ENCODE data around the gene WDTC1.

Gene WDTC1

GRCh38 chr1:27296773-27297291, 62.4 kb downstream of the WDTC1 start:
- Histone ChIP-seq H3K27ac (ENCODE audit: low read depth, low read length, poor library complexity, severe bottlenecking) (no peak overlapping the region), H3K4me1 (ENCODE audit: insufficient read depth, low read length, severe bottlenecking) (no peaks in the 10 kb centered on the region), H3K9ac (ENCODE audit: low read length) (no peak overlapping the region), H3K9me2 (ENCODE audit: low read depth, low read length) (no peaks in the 10 kb centered on the region), H3F3A (ENCODE audit: insufficient read depth, low read length) (no peaks in the 10 kb centered on the region), H3K27me3 (ENCODE audit: insufficient read depth, low read length) (no peaks in the 10 kb centered on the region), H3K9me3 (ENCODE audit: low read length) (no peaks in the 10 kb centered on the region), H3K36me3 (ENCODE audit: insufficient read depth, low read length) (peaks cover 29% of the 10 kb centered on the region; the same call in 1 of the 2 replicates), H3K79me2 (ENCODE audit: insufficient read depth, low read length) (no peaks in the 10 kb centered on the region), H2AFZ (ENCODE audit: low read length) (no peak overlapping the region), H4K20me1 (ENCODE audit: insufficient read depth, low read length) (no peaks in the 10 kb centered on the region), H3K4me3 (ENCODE audit: low read depth, low read length, poor library complexity, severe bottlenecking) (no peak overlapping the region), H3K4me2 (ENCODE audit: low read length) (no peak overlapping the region)
- TF ChIP-seq EZH2 (IDR thresholded peaks at IDR 0.05; ENCODE audit: borderline replicate concordance, low read length) (no peak), CTCF (IDR thresholded peaks at IDR 0.05; ENCODE audit: low read length) (peak; percentile 76)

- Histone ChIP-seq H3K9me3 (ENCODE audit: low read length) (no peaks in the 10 kb centered on the region), H3K27ac (ENCODE audit: low read depth, low read length, poor library complexity, severe bottlenecking) (no peak overlapping the region), H3K9me2 (ENCODE audit: low read depth, low read length) (no peaks in the 10 kb centered on the region), H3K4me3 (ENCODE audit: low read depth, low read length, poor library complexity, severe bottlenecking) (no peak overlapping the region), H3K79me2 (ENCODE audit: insufficient read depth, low read length) (no peaks in the 10 kb centered on the region), H3K27me3 (ENCODE audit: insufficient read depth, low read length) (no peaks in the 10 kb centered on the region), H4K20me1 (ENCODE audit: insufficient read depth, low read length) (no peaks in the 10 kb centered on the region), H3K4me2 (ENCODE audit: low read length) (no peak overlapping the region), H3K4me1 (ENCODE audit: insufficient read depth, low read length, severe bottlenecking) (no peaks in the 10 kb centered on the region), H3K36me3 (ENCODE audit: insufficient read depth, low read length) (peaks cover 26% of the 10 kb centered on the region; the same call in 1 of the 2 replicates), H2AFZ (ENCODE audit: low read length) (no peak overlapping the region), H3F3A (ENCODE audit: insufficient read depth, low read length) (no peaks in the 10 kb centered on the region), H3K9ac (ENCODE audit: low read length) (no peak overlapping the region)
- TF ChIP-seq EZH2 (IDR thresholded peaks at IDR 0.05; ENCODE audit: borderline replicate concordance, low read length), result no peak
- TF ChIP-seq CTCF (IDR thresholded peaks at IDR 0.05; ENCODE audit: low read length), result no peak
Observed at GRCh38 chr1:27297903-27298302, 63.5 kb downstream of the WDTC1 start.

- Histone ChIP-seq H4K20me1 (ENCODE audit: insufficient read depth, low read length) (no peaks in the 10 kb centered on the region), H3K9me3 (ENCODE audit: low read length) (no peaks in the 10 kb centered on the region), H3K4me3 (ENCODE audit: low read depth, low read length, poor library complexity, severe bottlenecking) (no peak overlapping the region), H3K36me3 (ENCODE audit: insufficient read depth, low read length) (peaks cover 24% of the 10 kb centered on the region; the same call in 1 of the 2 replicates), H3K4me2 (ENCODE audit: low read length) (no peak overlapping the region), H3K4me1 (ENCODE audit: insufficient read depth, low read length, severe bottlenecking) (no peaks in the 10 kb centered on the region), H2AFZ (ENCODE audit: low read length) (no peak overlapping the region), H3K79me2 (ENCODE audit: insufficient read depth, low read length) (no peaks in the 10 kb centered on the region), H3K27ac (ENCODE audit: low read depth, low read length, poor library complexity, severe bottlenecking) (no peak overlapping the region), H3F3A (ENCODE audit: insufficient read depth, low read length) (no peaks in the 10 kb centered on the region), H3K27me3 (ENCODE audit: insufficient read depth, low read length) (no peaks in the 10 kb centered on the region), H3K9me2 (ENCODE audit: low read depth, low read length) (no peaks in the 10 kb centered on the region), H3K9ac (ENCODE audit: low read length) (no peak overlapping the region)
- TF ChIP-seq EZH2 (IDR thresholded peaks at IDR 0.05; ENCODE audit: borderline replicate concordance, low read length), result no peak
- TF ChIP-seq CTCF (IDR thresholded peaks at IDR 0.05; ENCODE audit: low read length), result no peak
Observed at GRCh38 chr1:27298632-27299384, 64.4 kb downstream of the WDTC1 start.
